Measurements from ENCODE around the gene AEN.

Gene AEN

GRCh38 chr15:88606070-88606794, 14.9 kb upstream of the AEN start:
- no peak for TF ChIP-seq CTCF (IDR thresholded peaks at IDR 0.05; ENCODE audit: insufficient read depth, low read depth, low read length, missing control alignments)
- no peak for DNase-seq (ENCODE audit: low read depth)
- H3K4me3 ChIP-seq (ENCODE audit: low read depth, low read length): no peak overlapping the region

- no peak for DNase-seq (ENCODE audit: low read depth)
- no peak for TF ChIP-seq CTCF (IDR thresholded peaks at IDR 0.05; ENCODE audit: insufficient read depth, low read depth, low read length, missing control alignments)
- H3K4me3 ChIP-seq (ENCODE audit: low read depth, low read length): no peak overlapping the region
These were observed 13.2 kb upstream of the AEN start for GRCh38 chr15:88607951-88608350.

GRCh38 chr15:88608607-88609181, 12.4 kb upstream of the AEN start:
- DNase-seq (ENCODE audit: low read depth): no peak
- no peak overlapping the region for H3K4me3 ChIP-seq (ENCODE audit: low read depth, low read length)
- no peak for TF ChIP-seq CTCF (IDR thresholded peaks at IDR 0.05; ENCODE audit: insufficient read depth, low read depth, low read length, missing control alignments)

- H3K4me3 ChIP-seq (ENCODE audit: low read depth, low read length): no peak overlapping the region
- no peak for DNase-seq (ENCODE audit: low read depth)
- no peak for TF ChIP-seq CTCF (IDR thresholded peaks at IDR 0.05; ENCODE audit: insufficient read depth, low read depth, low read length, missing control alignments)
These were observed 11.6 kb upstream of the AEN start for GRCh38 chr15:88609344-88610090.

- H3K4me3 ChIP-seq (ENCODE audit: low read depth, low read length): no peak overlapping the region
- DNase-seq (ENCODE audit: low read depth): no peak
- no peak for TF ChIP-seq CTCF (IDR thresholded peaks at IDR 0.05; ENCODE audit: insufficient read depth, low read depth, low read length, missing control alignments)
These were observed 10.4 kb upstream of the AEN start for GRCh38 chr15:88610701-88611231.

GRCh38 chr15:88612186-88612796, 8.8 kb upstream of the AEN start:
- no peak for TF ChIP-seq CTCF (IDR thresholded peaks at IDR 0.05; ENCODE audit: insufficient read depth, low read depth, low read length, missing control alignments)
- H3K4me3 ChIP-seq (ENCODE audit: low read depth, low read length): no peak overlapping the region
- DNase-seq (ENCODE audit: low read depth): no peak
